Measurements from ENCODE around the gene ZNF525.

- TF ChIP-seq EZH2 (IDR thresholded peaks at IDR 0.05; ENCODE audit: low read length, unreplicated experiment) (no peak), CTCF (conservative IDR thresholded peaks at IDR 0.05; ENCODE audit: low read depth, low read length) (peak; percentile 50; the same call in 1 of the 2 replicates)
These were observed at the start of gene ZNF525 for GRCh38 chr19:53365134-53365898.

All from PC-3 (cell line).